ENCODE results near the gene ZNF610.
"Not testable (repeated sequence)": the region's sequence is repeated elsewhere in the genome, so short reads cannot be mapped to it uniquely, and the experiment has no call there.

ZNF610 gene

GRCh38 chr19:52336117-52336790, at the start of gene ZNF610:
Gene ZNF610 (plus strand): TSS chr19:52336243. CDS start chr19:52349173, 12,930 bp downstream.
- peak; percentile 87 for DNase-seq

- DNase-seq, result no peak
Observed at GRCh38 chr19:52286256-52286655, 49.8 kb upstream of the ZNF610 start.

- no peak for DNase-seq
Observed at GRCh38 chr19:52291781-52292180, 44.3 kb upstream of the ZNF610 start.

GRCh38 chr19:52292946-52293345, 43.1 kb upstream of the ZNF610 start:
- not testable (repeated sequence) for DNase-seq

- no peak for DNase-seq
Observed at GRCh38 chr19:52296400-52296772, 39.7 kb upstream of the ZNF610 start.

- DNase-seq, result peak; percentile 81
Observed at GRCh38 chr19:52296773-52297600, 39.1 kb upstream of the ZNF610 start, which contains the start of gene ZNF480. Gene ZNF480 (plus strand): TSS chr19:52297169. CDS start chr19:52300413, 3,244 bp downstream.

- peak; percentile 11 for DNase-seq
Observed at GRCh38 chr19:52297601-52298364, 38.3 kb upstream of the ZNF610 start.

- DNase-seq, result peak; percentile 23
Observed at GRCh38 chr19:52307275-52307674, 28.8 kb upstream of the ZNF610 start.

- DNase-seq, result no peak
Observed at GRCh38 chr19:52322429-52322828, 13.6 kb upstream of the ZNF610 start.

- DNase-seq, result no peak
Observed at GRCh38 chr19:52331757-52332156, 4.3 kb upstream of the ZNF610 start.

GRCh38 chr19:52335768-52336116, 301 bp upstream of the ZNF610 start:
- DNase-seq, result no peak

GRCh38 chr19:52336791-52337381, 843 bp downstream of the ZNF610 start:
- no peak for DNase-seq

GRCh38 chr19:52339022-52339421, 3.0 kb downstream of the ZNF610 start:
- not testable (repeated sequence) for DNase-seq

- peak; percentile 62 for DNase-seq
Observed at GRCh38 chr19:52343548-52343947, 7.5 kb downstream of the ZNF610 start.

- no peak for DNase-seq
Observed at GRCh38 chr19:52345162-52345561, 9.1 kb downstream of the ZNF610 start.

GRCh38 chr19:52351512-52351911, 15.5 kb downstream of the ZNF610 start:
- DNase-seq, result no peak

GRCh38 chr19:52366414-52366824, 30.4 kb downstream of the ZNF610 start:
- no peak for DNase-seq

GRCh38 chr19:52369559-52370340, 33.7 kb downstream of the ZNF610 start, which contains the start of gene ZNF880:
Gene ZNF880 (plus strand): TSS chr19:52369923. CDS start chr19:52369966, 43 bp downstream.
- DNase-seq, result peak; percentile 90

GRCh38 chr19:52370341-52370710, 34.3 kb downstream of the ZNF610 start:
- no peak for DNase-seq

- DNase-seq, result no peak
Observed at GRCh38 chr19:52391135-52391534, 55.1 kb downstream of the ZNF610 start.

GRCh38 chr19:52397310-52398080, 61.5 kb downstream of the ZNF610 start, which contains the start of gene ZNF528:
Gene ZNF528 (plus strand): TSS chr19:52397849. CDS start chr19:52402014, 4,165 bp downstream.
- peak; percentile 91 for DNase-seq
